H9 (cell line): ENCODE data around the gene KLRB1. TPM values are rescaled to one million over a fixed set of nuclear protein-coding genes. Genes with fewer than 3 reads are reported as not detected.

Source experiments
- DNase-seq: peaks from one replicate; pipeline ENCODE4 v3.0.0-alpha.2; 2017
- H2AFZ ChIP-seq: one replicate; pipeline ENCODE4 v1.6.1; 2013; ENCODE audit warnings: mild to moderate bottlenecking, low read length, control low read depth, moderate library complexity
- H2AK5ac ChIP-seq: 2 replicates; pipeline ENCODE4 v1.6.1; 2013; ENCODE audit warnings: low read length, control low read depth, mixed read lengths; ENCODE audit not compliant: insufficient read length
- H2BK120ac ChIP-seq: one replicate; pipeline ENCODE4 v1.6.1; 2013; ENCODE audit warnings: low read depth, mild to moderate bottlenecking, low read length, control low read depth, inconsistent platforms; ENCODE audit not compliant: poor library complexity, severe bottlenecking
- H2BK12ac ChIP-seq: 2 replicates; pipeline ENCODE4 v1.6.1; 2013; ENCODE audit warnings: low read length, control low read depth, mixed read lengths, low read depth; ENCODE audit not compliant: insufficient read length
- H2BK15ac ChIP-seq: 2 replicates; pipeline ENCODE4 v1.6.1; 2013; ENCODE audit warnings: low read depth, low read length, control low read depth
- H2BK20ac ChIP-seq: one replicate; pipeline ENCODE4 v1.6.1; 2013; ENCODE audit warnings: low read depth, mild to moderate bottlenecking, low read length, control low read depth, inconsistent platforms; ENCODE audit not compliant: poor library complexity, severe bottlenecking
- H2BK5ac ChIP-seq: 2 replicates; pipeline ENCODE4 v1.6.1; 2013; ENCODE audit warnings: low read length, control low read depth, mixed read lengths; ENCODE audit not compliant: insufficient read length
- H3K14ac ChIP-seq: 2 replicates; pipeline ENCODE4 v1.6.1; 2013; ENCODE audit warnings: low read length, control low read depth; ENCODE audit not compliant: insufficient read depth
- H3K18ac ChIP-seq: 2 replicates; pipeline ENCODE4 v1.6.1; 2013; ENCODE audit warnings: low read depth, mild to moderate bottlenecking, mixed read lengths, low read length, control low read depth; ENCODE audit not compliant: insufficient read length
- H3K23ac ChIP-seq: 2 replicates; pipeline ENCODE4 v1.6.1; 2013; ENCODE audit warnings: low read length, control low read depth, mixed read lengths, low read depth; ENCODE audit not compliant: insufficient read length
- H3K23me2 ChIP-seq: 2 replicates; pipeline ENCODE4 v1.6.1; 2013; ENCODE audit warnings: low read depth, mild to moderate bottlenecking, mixed read lengths, low read length, control low read depth; ENCODE audit not compliant: insufficient read length, poor library complexity, severe bottlenecking
- H3K27ac ChIP-seq: 2 replicates; pipeline ENCODE4 v1.5.1; 2013; ENCODE audit warnings: low read length, control low read depth, mixed read lengths, low read depth; ENCODE audit not compliant: insufficient read length
- H3K27me3 ChIP-seq: 2 replicates; pipeline ENCODE4 v1.6.1; 2013; ENCODE audit warnings: low read length, control low read depth, inconsistent platforms; ENCODE audit not compliant: insufficient read depth
- H3K4ac ChIP-seq: 2 replicates; pipeline ENCODE4 v1.6.1; 2013; ENCODE audit warnings: low read depth, mild to moderate bottlenecking, control low read depth, inconsistent platforms, low read length, moderate library complexity
- H3K4me1 ChIP-seq: 2 replicates; pipeline ENCODE4 v1.6.1; 2013; ENCODE audit warnings: low read length, control low read depth, inconsistent platforms; ENCODE audit not compliant: insufficient read depth
- H3K4me2 ChIP-seq: 2 replicates; pipeline ENCODE4 v1.6.1; 2013; ENCODE audit warnings: low read length, control low read depth, mixed read lengths; ENCODE audit not compliant: insufficient read length, insufficient read depth
- H3K56ac ChIP-seq: 2 replicates; pipeline ENCODE4 v1.6.1; 2013; ENCODE audit warnings: low read depth, mild to moderate bottlenecking, mixed read lengths, low read length, control low read depth; ENCODE audit not compliant: insufficient read length
- H3K79me1 ChIP-seq: 2 replicates; pipeline ENCODE4 v1.6.1; 2013; ENCODE audit warnings: low read depth, mild to moderate bottlenecking, moderate library complexity, low read length, control low read depth, inconsistent platforms; ENCODE audit not compliant: insufficient read depth, poor library complexity, severe bottlenecking
- H3K79me2 ChIP-seq: 2 replicates; pipeline ENCODE4 v1.6.1; 2013; ENCODE audit warnings: low read length, control low read depth, inconsistent platforms; ENCODE audit not compliant: insufficient read depth
- H3K9ac ChIP-seq: 2 replicates; pipeline ENCODE4 v1.6.1; 2013; ENCODE audit warnings: low read length, control low read depth, mixed read lengths; ENCODE audit not compliant: insufficient read length; ENCODE audit errors: extremely low read depth
- H3K9me3 ChIP-seq: one replicate; pipeline ENCODE4 v1.6.1; 2013; ENCODE audit warnings: low read depth, low read length, inconsistent platforms; ENCODE audit not compliant: control insufficient read depth
- H3T11ph ChIP-seq: one replicate; pipeline ENCODE4 v1.6.1; 2013; ENCODE audit warnings: mild to moderate bottlenecking, low read length, control low read depth, inconsistent platforms
- H4K20me1 ChIP-seq: one replicate; pipeline ENCODE4 v1.6.1; 2013; ENCODE audit not compliant: control insufficient read depth, insufficient read length, insufficient read depth
- H4K5ac ChIP-seq: 2 replicates; pipeline ENCODE4 v1.6.1; 2013; ENCODE audit warnings: low read depth, mild to moderate bottlenecking, mixed read lengths, low read length, control low read depth; ENCODE audit not compliant: insufficient read length
- H4K8ac ChIP-seq: replicated peaks from 2 replicates; pipeline ENCODE4 v1.6.1; 2013; ENCODE audit warnings: low read length, control low read depth, mixed read lengths, low read depth; ENCODE audit not compliant: insufficient read length
- H4K91ac ChIP-seq: 2 replicates; pipeline ENCODE4 v1.6.1; 2013; ENCODE audit warnings: low read depth, mild to moderate bottlenecking, moderate library complexity, mixed read lengths, low read length, control low read depth; ENCODE audit not compliant: insufficient read length
- H3K27ac Mint-ChIP-seq, 3 experiments: 2 replicates in 2 of 3; 3 replicates in 1 of 3; pipeline ENCODE4 v1.8.0; 2020 to 2021; ENCODE audit warnings: mixed read lengths in 3 of 3, mild to moderate bottlenecking in 1 of 3, moderate library complexity in 1 of 3
- H3K27me3 Mint-ChIP-seq: 2 replicates; pipeline ENCODE4 v1.8.0; 2021; ENCODE audit warnings: low read depth, mild to moderate bottlenecking, moderate library complexity, mixed read lengths
- H3K36me3 Mint-ChIP-seq, 3 experiments: 2 replicates in 2 of 3; 3 replicates in 1 of 3; pipeline ENCODE4 v1.8.0; 2020 to 2021; ENCODE audit warnings: low read depth in 3 of 3, mixed read lengths in 3 of 3; ENCODE audit not compliant: insufficient read depth in 1 of 3
- H3K4me1 Mint-ChIP-seq, 2 experiments: 2 replicates each; pipeline ENCODE4 v1.8.0; 2020; ENCODE audit warnings: mixed read lengths in 2 of 2
- H3K4me3 Mint-ChIP-seq, 2 experiments: 2 replicates in 1 of 2; 3 replicates in 1 of 2; pipeline ENCODE4 v1.8.0; 2020 to 2021; ENCODE audit warnings: mild to moderate bottlenecking in 2 of 2, mixed read lengths in 2 of 2, moderate library complexity in 1 of 2
- H3K9me3 Mint-ChIP-seq, 2 experiments: 2 replicates in 1 of 2; 3 replicates in 1 of 2; pipeline ENCODE4 v1.8.0; 2020; ENCODE audit warnings: mild to moderate bottlenecking in 2 of 2, mixed read lengths in 2 of 2, moderate library complexity in 1 of 2
- CTCF ChIP-seq: fragments of 200-600 bp; sonication (generic); conservative IDR thresholded peaks from 3 replicates; pipeline ENCODE4 v1.8.0; 2021; ENCODE audit warnings: antibody characterized with exemption, mild to moderate bottlenecking
- WGBS: extraction: QIAGEN DNeasy Blood & Tissue Kit; methylation state at CpG from one replicate; pipeline ENCODE4 v1.1.7; 2013; ENCODE audit warnings: missing lambda C conversion rate, low lambda C conversion rate, mixed read lengths; ENCODE audit not compliant: insufficient read length; ENCODE audit errors: extremely low coverage; 5-methylcytosine and 5-hydroxymethylcytosine counted together
- total RNA-seq: library from RNA; stranded (reverse); gene quantifications from 2 replicates; pipeline ENCODE4 v1.2.1, GENCODE V29; 2021

Gene KLRB1
- total RNA-seq, 1 experiment from 2014 or later: 0.15 TPM

DNA sequence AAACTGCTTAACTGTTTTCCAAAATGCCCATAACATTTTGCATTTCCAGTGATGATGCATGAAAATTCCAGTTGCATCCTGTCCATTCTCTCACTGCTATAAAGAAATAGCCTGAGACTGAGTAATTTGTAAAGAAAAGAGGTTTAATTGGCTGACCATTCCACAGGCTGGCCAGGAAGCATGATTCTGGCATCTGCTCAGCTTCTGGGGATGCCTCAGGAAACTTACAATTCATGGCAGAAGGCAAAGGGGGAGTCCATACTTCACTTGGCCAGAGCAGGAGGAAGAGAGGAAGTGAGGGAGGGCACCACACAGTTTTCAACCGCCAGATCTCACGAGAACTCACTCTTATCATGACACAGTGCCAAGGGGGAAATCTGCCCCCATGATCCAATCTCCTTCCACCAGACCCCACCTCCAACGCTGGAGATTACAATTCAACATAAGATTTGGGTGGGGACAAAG lies 43.6 kb upstream of the KLRB1 start:
- Histone ChIP-seq H3K79me1 (no peaks in the 10 kb centered on the region), H3K27me3 (no peaks in the 10 kb centered on the region), H4K20me1 (no peaks in the 10 kb centered on the region), H2AK5ac (no peak overlapping the region), H3K56ac (no peak overlapping the region), H4K91ac (no peak overlapping the region), H2BK15ac (no peak overlapping the region), H3K9me3 (no peaks in the 10 kb centered on the region), H3K79me2 (no peaks in the 10 kb centered on the region; the same call in 1 of the 2 replicates), H2BK5ac (no peak overlapping the region), H3K23me2 (peaks cover 14% of the 10 kb centered on the region), H3K4me1 (peaks cover 7% of the 10 kb centered on the region; the same call in 1 of the 2 replicates), H3K23ac (no peak overlapping the region), H3T11ph (no peak overlapping the region), H3K9ac (no peak overlapping the region), H4K5ac (no peak overlapping the region), H3K18ac (no peak overlapping the region), H3K14ac (no peak overlapping the region), H4K8ac (no peak overlapping the region), H3K4me2 (no peak overlapping the region), H3K4ac (no peak overlapping the region), H3K27ac (peak overlapping the region; percentile 30), H2BK20ac (no peak overlapping the region), H2BK120ac (no peak overlapping the region), H2BK12ac (no peak overlapping the region), H2AFZ (no peak overlapping the region)
- H3K27ac Mint-ChIP-seq: peak overlapping the region; percentile 30 to 68 (median 66); a peak in 4 of 7 replicates
- no CpG with 5 or more reads among the region's 3 CpGs for WGBS
- H3K4me3 Mint-ChIP-seq: no peak overlapping the region; a peak in 1 of 5 replicates
- no peak for DNase-seq
- no peak for TF ChIP-seq CTCF
- H3K9me3 Mint-ChIP-seq: no peaks in the 10 kb centered on the region
- H3K36me3 Mint-ChIP-seq: peaks cover 3 to 13% (median 4%) of the 10 kb centered on the region in 3 experiments; a peak in 5 of 7 replicates
- H3K4me1 Mint-ChIP-seq: peaks cover 36 to 37% of the 10 kb centered on the region in 2 experiments
- H3K27me3 Mint-ChIP-seq: no peaks in the 10 kb centered on the region
